GM23338 (cell line): ENCODE results near the gene PRKCQ. TPM values are rescaled to one million over a fixed set of nuclear protein-coding genes. Genes with fewer than 3 reads are reported as not detected.
A peak's percentile ranks its signal among the peaks of the same experiment; 100 is the strongest.

Experiments
- ATAC-seq: fragments of 200-7000 bp; cut with Tn5 transposase; 3 replicates; pipeline ENCODE4 v1.9.1; 2020
- DNase-seq: peaks from one replicate; pipeline ENCODE4 v3.0.0-alpha.2; 2015; ENCODE audit warnings: low spot score
- H2AFZ ChIP-seq: fragments of 200-600 bp; sonication (generic); 2 replicates; pipeline ENCODE4 v1.8.0; 2016; ENCODE audit warnings: antibody characterized with exemption, mild to moderate bottlenecking, moderate library complexity
- H3F3A ChIP-seq: fragments of 200-600 bp; sonication (generic); replicated peaks from 2 replicates; pipeline ENCODE4 v1.8.0; 2017; ENCODE audit warnings: antibody characterized with exemption, mixed run types, low read depth
- H3K27ac ChIP-seq: fragments of 200-600 bp; sonication (generic); 2 replicates; pipeline ENCODE4 v1.6.1; 2016; ENCODE audit warnings: low read depth
- H3K27me3 ChIP-seq: fragments of 200-600 bp; sonication (generic); 2 replicates; pipeline ENCODE4 v1.8.0; 2016; ENCODE audit warnings: mild to moderate bottlenecking, mixed run types, moderate library complexity; ENCODE audit not compliant: insufficient read depth
- H3K36me3 ChIP-seq: fragments of 200-600 bp; sonication (generic); 2 replicates; pipeline ENCODE4 v1.8.0; 2016; ENCODE audit warnings: mild to moderate bottlenecking; ENCODE audit not compliant: insufficient read depth
- H3K4me1 ChIP-seq: fragments of 200-600 bp; sonication (generic); 2 replicates; pipeline ENCODE4 v1.8.0; 2016; ENCODE audit warnings: mild to moderate bottlenecking, moderate library complexity; ENCODE audit not compliant: insufficient read depth
- H3K4me2 ChIP-seq: fragments of 200-600 bp; sonication (generic); 2 replicates; pipeline ENCODE4 v1.7.1; 2017; ENCODE audit warnings: mixed run types
- H3K4me3 ChIP-seq: fragments of 200-600 bp; sonication (generic); 2 replicates; pipeline ENCODE4 v1.6.1; 2016; ENCODE audit warnings: mixed run types
- H3K79me2 ChIP-seq: fragments of 200-600 bp; sonication (generic); replicated peaks from 2 replicates; pipeline ENCODE4 v1.8.0; 2017; ENCODE audit warnings: mild to moderate bottlenecking; ENCODE audit not compliant: insufficient read depth
- H3K9me2 ChIP-seq: fragments of 200-600 bp; sonication (generic); 2 replicates; pipeline ENCODE4 v1.8.0; 2017; ENCODE audit not compliant: insufficient read depth
- H4K20me1 ChIP-seq: fragments of 200-600 bp; sonication (generic); replicated peaks from 2 replicates; pipeline ENCODE4 v1.8.0; 2017; ENCODE audit warnings: mild to moderate bottlenecking; ENCODE audit not compliant: insufficient read depth
- H3K27ac Mint-ChIP-seq: 2 replicates; pipeline ENCODE4 v1.8.0; 2020; ENCODE audit warnings: inconsistent platforms, mild to moderate bottlenecking, moderate library complexity, mixed read lengths
- H3K27me3 Mint-ChIP-seq: 3 replicates; pipeline ENCODE4 v1.8.0; 2022; ENCODE audit warnings: low read depth, mild to moderate bottlenecking, moderate library complexity, mixed read lengths, inconsistent platforms; ENCODE audit not compliant: insufficient read depth, poor library complexity
- H3K36me3 Mint-ChIP-seq: 3 replicates; pipeline ENCODE4 v1.8.0; 2021; ENCODE audit warnings: low read depth, mild to moderate bottlenecking, inconsistent platforms, moderate library complexity, mixed read lengths
- H3K4me1 Mint-ChIP-seq: 3 replicates; pipeline ENCODE4 v1.8.0; 2020; ENCODE audit warnings: mild to moderate bottlenecking, inconsistent platforms, mixed read lengths
- H3K4me3 Mint-ChIP-seq: 3 replicates; pipeline ENCODE4 v1.8.0; 2021; ENCODE audit warnings: moderate library complexity, mild to moderate bottlenecking, inconsistent platforms, mixed read lengths
- H3K9me3 Mint-ChIP-seq: 3 replicates; pipeline ENCODE4 v1.8.0; 2020; ENCODE audit warnings: moderate library complexity, mild to moderate bottlenecking, inconsistent platforms, mixed read lengths
- CREB1 ChIP-seq: fragments of 250-450 bp; sonication (Bioruptor Pico); IDR thresholded peaks from 2 replicates; pipeline ENCODE4 v1.5.0; 2020; ENCODE audit warnings: low read depth, mild to moderate bottlenecking, moderate library complexity
- CTCF ChIP-seq, 2 experiments: fragments of 200-600 bp in 1 of 2; sonication (generic) in 1 of 2; conservative IDR thresholded peaks; 2 replicates each; pipeline versions ENCODE4 v1.5.1 to v1.6.1; 2016 to 2017; ENCODE audit warnings: antibody characterized with exemption in 2 of 2, low read depth in 2 of 2, mild to moderate bottlenecking in 2 of 2, moderate library complexity in 1 of 2
- EZH2phosphoT487 ChIP-seq: fragments of 200-600 bp; sonication (generic); IDR thresholded peaks from one replicate; pipeline ENCODE4 v1.8.1; 2018; ENCODE audit warnings: antibody characterized with exemption; ENCODE audit not compliant: unreplicated experiment
- NANOG ChIP-seq: IDR thresholded peaks from 2 replicates; pipeline ENCODE4 v1.6.1; 2016; ENCODE audit warnings: antibody characterized with exemption, borderline replicate concordance
- POLR2AphosphoS5 ChIP-seq: IDR thresholded peaks from 2 replicates; pipeline ENCODE4 v1.6.1; 2016; ENCODE audit warnings: antibody characterized with exemption, low read depth
- REST ChIP-seq: IDR thresholded peaks from one replicate; pipeline ENCODE4 v1.6.1; 2018; ENCODE audit warnings: antibody characterized with exemption; ENCODE audit not compliant: unreplicated experiment
- STAT1 ChIP-seq: IDR thresholded peaks from one replicate; pipeline ENCODE4 v1.6.1; 2016; ENCODE audit warnings: antibody characterized with exemption; ENCODE audit not compliant: unreplicated experiment
- ZNF114 ChIP-seq: fragments of 250-450 bp; sonication (Bioruptor Pico); IDR thresholded peaks from 2 replicates; pipeline ENCODE4 v1.5.0; 2020; ENCODE audit warnings: mild to moderate bottlenecking, moderate library complexity
- ZNF331 ChIP-seq: fragments of 250-450 bp; sonication (Bioruptor Pico); IDR thresholded peaks from 2 replicates; pipeline ENCODE4 v1.5.0; 2020; ENCODE audit warnings: low read depth, mild to moderate bottlenecking, moderate library complexity
- ZNF462 ChIP-seq: fragments of 250-450 bp; sonication (Bioruptor Pico); IDR thresholded peaks from 2 replicates; pipeline ENCODE4 v1.5.0; 2020; ENCODE audit warnings: mild to moderate bottlenecking, moderate library complexity
- polyA plus RNA-seq: library from polyadenylated mRNA; unstranded; fragments of >200 nt; fragmentation: Nextera tagmentation; extraction: Ambion mirVana; gene quantifications from 2 replicates; pipeline ENCODE4 v1.2.1, GENCODE V29; 2016
- total RNA-seq: library from RNA; depleted of rRNA; stranded (reverse); fragments of >200 nt; shearing (Covaris generic); gene quantifications from 2 replicates; pipeline ENCODE4 v1.2.3, GENCODE V29; 2014

PRKCQ gene
- total and polyA plus RNA-seq, 2 experiments from 2014 or later, result 12.6 to 28.5 TPM

GRCh38 chr10:6563731-6564130 lies 16.3 kb downstream of the PRKCQ start (continued):
- TF ChIP-seq REST (no peak), STAT1 (no peak), ZNF114 (no peak), NANOG (no peak), ZNF331 (CRISPR knock-in tag) (no peak), CTCF (conservative IDR thresholded peaks at IDR 0.05; ENCODE audit: low read depth in 2 of 2) (no peak)

GRCh38 chr10:6563075-6563474 lies 17.0 kb downstream of the PRKCQ start:
- no peaks in the 10 kb centered on the region for H3K9me2 ChIP-seq
- no peak overlapping the region for H2AFZ ChIP-seq
- Mint-ChIP-seq H3K27me3 (peaks cover 8% of the 10 kb centered on the region), H3K27ac (no peak overlapping the region), H3K9me3 (no peaks in the 10 kb centered on the region; the same call in 2 of the 3 replicates), H3K4me3 (no peak overlapping the region), H3K4me1 (peaks cover 27% of the 10 kb centered on the region), H3K36me3 (no peaks in the 10 kb centered on the region)
- DNase-seq (peak; percentile 5), ATAC-seq (no peak; the same call in 2 of the 3 replicates)
- no peaks in the 10 kb centered on the region for H3K27me3 ChIP-seq
- H3K27ac ChIP-seq, result no peak overlapping the region
- H3F3A ChIP-seq, result no peaks in the 10 kb centered on the region
- H3K4me2 ChIP-seq, result 0 out of 2 replicates have a peak overlapping the region, but pooled peaks have one; percentile 23
- peaks cover 17% of the 10 kb centered on the region for H3K4me1 ChIP-seq
- H3K79me2 ChIP-seq, result peaks cover 51% of the 10 kb centered on the region
- H3K36me3 ChIP-seq, result no peaks in the 10 kb centered on the region
- H3K4me3 ChIP-seq, result no peak overlapping the region
- peaks cover 3% of the 10 kb centered on the region; the same call in 1 of the 2 replicates for H4K20me1 ChIP-seq
- TF ChIP-seq REST, result no peak
- TF ChIP-seq ZNF331 (CRISPR knock-in tag), result no peak
- TF ChIP-seq ZNF462 (CRISPR knock-in tag), result no peak
- no peak for TF ChIP-seq ZNF114
- no peak for TF ChIP-seq EZH2phosphoT487
- TF ChIP-seq POLR2AphosphoS5, result no peak
- no peak for TF ChIP-seq CREB1 (CRISPR knock-in tag)
- no peak for TF ChIP-seq STAT1
